Adrenal gland (tissue), 12 donors: Measurements from ENCODE around the gene SMAD7. TPM values are rescaled to one million over a fixed set of nuclear protein-coding genes. Genes with fewer than 3 reads are reported as not detected.

ENCODE experiments used
- DNase-seq, 7 donors: peaks; one replicate each; pipeline ENCODE4 v3.0.0-alpha.2; 2019 to 2020
- H3K27ac ChIP-seq, 5 donors: fragments of 200-600 bp; sonication (generic) in 4 of 5; 1 replicate in 3 of 5; 2 replicates in 2 of 5; pipeline versions ENCODE4 v1.5.1 to v1.8.0; 2016 to 2020; ENCODE audit warnings: mild to moderate bottlenecking in 1 of 5
- H3K27me3 ChIP-seq: fragments of 200-600 bp; 2 replicates; pipeline ENCODE4 v1.8.0; 2021
- H3K36me3 ChIP-seq, 2 donors: fragments of 200-600 bp; replicated peaks in 1 of 2; 1 replicate in 1 of 2; 2 replicates in 1 of 2; pipeline versions ENCODE4 v1.5.1 to v1.8.0; 2018 to 2022
- H3K4me1 ChIP-seq, 2 donors: fragments of 200-600 bp; replicated peaks in 1 of 2; 1 replicate in 1 of 2; 2 replicates in 1 of 2; pipeline versions ENCODE4 v1.5.1 to v1.8.0; 2018 to 2021
- H3K4me3 ChIP-seq, 4 donors: fragments of 200-600 bp; sonication (generic) in 3 of 4; one replicate each; pipeline ENCODE4 v1.5.1; 2016 to 2018
- H3K9me3 ChIP-seq, 3 donors: fragments of 200-600 bp; sonication (generic) in 1 of 3; replicated peaks in 1 of 3; 1 replicate in 2 of 3; 2 replicates in 1 of 3; pipeline versions ENCODE4 v1.5.1 to v1.8.0; 2016 to 2021
- POLR2A ChIP-seq, 2 donors: fragments of 450-650 bp; IDR thresholded peaks; one replicate each; pipeline ENCODE4 v1.6.1; 2017; ENCODE audit warnings: antibody characterized with exemption in 2 of 2, mild to moderate bottlenecking in 2 of 2, moderate library complexity in 1 of 2
- WGBS, 4 donors: extraction: QIAGEN DNeasy Blood & Tissue Kit in 2 of 4; methylation state at CpG; one replicate each; pipeline versions ENCODE4 v1.1.5 to v1.1.7; 2013 to 2017; 5-methylcytosine and 5-hydroxymethylcytosine counted together
- intact Hi-C, 2 donors: fragments of 100-400 bp; cut with DNase I; formaldehyde crosslinking; loops; one replicate each; pipeline versions ENCODE4 v1.14.1 to v1.15.0; 2022 to 2023
- polyA plus RNA-seq, 3 donors: library from polyadenylated mRNA; stranded (reverse); fragments of 200-250 nt in 2 of 3; fragments of 350-450 nt in 1 of 3; fragmentation: Illumina TruSeq in 1 of 3; extraction: RNeasy Lipid Tissue Mini Kit (QIAGEN cat#74804) in 1 of 3; gene quantifications; one replicate each; pipeline ENCODE4 v1.2.3, GENCODE V29; 2013 to 2014
- total RNA-seq, 9 donors: library from RNA; depleted of rRNA in 4 of 9; stranded (reverse); fragments of >200 nt in 4 of 9; fragments of 120-200 nt in 1 of 9; fragmentation: NEBNext Ultra II Directional in 1 of 9; extraction: Animal tissue kit (Norgen Biotek cat#: 25700) in 1 of 9; gene quantifications; one replicate each; pipeline versions ENCODE4 v1.1.0 to v1.2.4, GENCODE V29; 2013 to 2023
- TF ChIP-seq, protein P1 (sequence below), 6 experiments: fragments of 450-650 bp in 4 of 6; fragments of 200-600 bp in 2 of 6; sonication (generic) in 1 of 6; IDR thresholded peaks; 1 replicate in 5 of 6; 2 replicates in 1 of 6; pipeline versions ENCODE4 v1.5.1 to v1.8.0; 2016 to 2021; ENCODE audit warnings: antibody characterized with exemption in 6 of 6, mild to moderate bottlenecking in 2 of 6, moderate library complexity in 1 of 6
- donor health status: healthy with polysubstance abuse.
- donor health status: Bipolar disorder and iron deficiency.
- donor health status: DM: yes; HTN: yes; CAD: no.
- donor health status: DM: no; HTN: no; CAD: no.
- donor health status: DM: no; HTN: no; CAD: no.
- donor health status: DM: yes; HTN: yes; CAD: no.

Gene SMAD7
- total and polyA plus RNA-seq, 12 donors = 6.1 to 68.3 (median 16.8) TPM

- peak overlapping the region in 4 of 5 donors; percentile 69 to 99 (median 88) for H3K27ac ChIP-seq
- intact Hi-C loops = loop anchor here (5.0 to 10.0 kb wide), 5 partner anchors 115 to 275 kb away; no protein-coding TSS in a partner anchor
- peaks cover 29 to 40% of the 10 kb centered on the region in 2 donors for H3K4me1 ChIP-seq
- no peaks in the 10 kb centered on the region for H3K36me3 ChIP-seq
- DNase-seq = peak in 4 of 7 donors; percentile 45 to 60 (median 56)
- no peaks in the 10 kb centered on the region for H3K27me3 ChIP-seq
- TF ChIP-seq, protein P1, sequence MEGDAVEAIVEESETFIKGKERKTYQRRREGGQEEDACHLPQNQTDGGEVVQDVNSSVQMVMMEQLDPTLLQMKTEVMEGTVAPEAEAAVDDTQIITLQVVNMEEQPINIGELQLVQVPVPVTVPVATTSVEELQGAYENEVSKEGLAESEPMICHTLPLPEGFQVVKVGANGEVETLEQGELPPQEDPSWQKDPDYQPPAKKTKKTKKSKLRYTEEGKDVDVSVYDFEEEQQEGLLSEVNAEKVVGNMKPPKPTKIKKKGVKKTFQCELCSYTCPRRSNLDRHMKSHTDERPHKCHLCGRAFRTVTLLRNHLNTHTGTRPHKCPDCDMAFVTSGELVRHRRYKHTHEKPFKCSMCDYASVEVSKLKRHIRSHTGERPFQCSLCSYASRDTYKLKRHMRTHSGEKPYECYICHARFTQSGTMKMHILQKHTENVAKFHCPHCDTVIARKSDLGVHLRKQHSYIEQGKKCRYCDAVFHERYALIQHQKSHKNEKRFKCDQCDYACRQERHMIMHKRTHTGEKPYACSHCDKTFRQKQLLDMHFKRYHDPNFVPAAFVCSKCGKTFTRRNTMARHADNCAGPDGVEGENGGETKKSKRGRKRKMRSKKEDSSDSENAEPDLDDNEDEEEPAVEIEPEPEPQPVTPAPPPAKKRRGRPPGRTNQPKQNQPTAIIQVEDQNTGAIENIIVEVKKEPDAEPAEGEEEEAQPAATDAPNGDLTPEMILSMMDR (IDR thresholded peaks at IDR 0.05) = peak in 3 of 6 experiments; percentile 28 to 59 (median 30)
- TF ChIP-seq POLR2A (IDR thresholded peaks at IDR 0.05) = peak in 1 of 2 donors; percentile 46
- 0 to 1% (median 0%) methylated on average over 3 to 79 of the region's 79 CpGs for WGBS, 4 donors
- H3K4me3 ChIP-seq = peak overlapping the region; percentile 56 to 91 (median 79)
- no peaks in the 10 kb centered on the region for H3K9me3 ChIP-seq
Observed at GRCh38 chr18:48949606-48950535, 894 bp downstream of the SMAD7 start.

DNA sequence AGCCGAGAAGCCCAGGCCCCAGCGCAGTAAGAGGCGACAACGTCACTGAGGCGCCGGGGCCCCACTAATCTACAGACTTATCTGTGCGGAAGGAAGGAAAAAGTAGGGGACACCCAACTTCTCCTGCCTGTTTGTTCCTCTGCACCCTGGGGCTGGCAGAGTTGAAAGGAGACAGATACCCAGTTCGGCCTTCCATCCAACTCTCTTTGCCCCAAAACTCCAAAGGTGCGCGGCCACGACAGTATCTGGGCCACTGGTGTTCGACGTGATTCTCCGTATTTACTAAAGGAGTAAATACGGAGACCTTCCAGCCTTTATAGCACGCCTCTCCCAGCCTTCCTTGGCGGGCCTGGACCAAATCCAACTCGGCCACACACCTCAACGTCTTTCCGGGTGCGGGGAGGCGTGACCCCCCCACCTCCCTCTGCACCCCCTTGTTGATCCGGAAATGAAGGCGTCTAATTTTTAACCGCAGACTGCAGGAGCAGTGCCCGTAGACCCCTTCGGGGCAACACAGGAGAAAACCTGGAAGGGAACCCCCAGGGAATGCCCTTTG is 1.6 kb downstream of the SMAD7 start:
- 0 to 1% (median 1%) methylated on average over 24 to 27 of the region's 27 CpGs for WGBS, 4 donors
- Histone ChIP-seq H3K4me1 (peaks cover 37 to 48% of the 10 kb centered on the region in 2 donors), H3K36me3 (no peaks in the 10 kb centered on the region), H3K27me3 (no peaks in the 10 kb centered on the region), H3K9me3 (no peaks in the 10 kb centered on the region), H3K27ac (peak overlapping the region in 4 of 5 donors; percentile 69 to 99 (median 88)), H3K4me3 (peak overlapping the region; percentile 56 to 91 (median 79))
- DNase-seq = peak in 3 of 7 donors; percentile 32 to 54 (median 53)
- intact Hi-C loops = loop anchor here (10.0 kb wide), 4 partner anchors 114 to 274 kb away; no protein-coding TSS in a partner anchor
- TF ChIP-seq, protein P1 (IDR thresholded peaks at IDR 0.05) = no peak
- TF ChIP-seq POLR2A (IDR thresholded peaks at IDR 0.05) = no peak

DNA sequence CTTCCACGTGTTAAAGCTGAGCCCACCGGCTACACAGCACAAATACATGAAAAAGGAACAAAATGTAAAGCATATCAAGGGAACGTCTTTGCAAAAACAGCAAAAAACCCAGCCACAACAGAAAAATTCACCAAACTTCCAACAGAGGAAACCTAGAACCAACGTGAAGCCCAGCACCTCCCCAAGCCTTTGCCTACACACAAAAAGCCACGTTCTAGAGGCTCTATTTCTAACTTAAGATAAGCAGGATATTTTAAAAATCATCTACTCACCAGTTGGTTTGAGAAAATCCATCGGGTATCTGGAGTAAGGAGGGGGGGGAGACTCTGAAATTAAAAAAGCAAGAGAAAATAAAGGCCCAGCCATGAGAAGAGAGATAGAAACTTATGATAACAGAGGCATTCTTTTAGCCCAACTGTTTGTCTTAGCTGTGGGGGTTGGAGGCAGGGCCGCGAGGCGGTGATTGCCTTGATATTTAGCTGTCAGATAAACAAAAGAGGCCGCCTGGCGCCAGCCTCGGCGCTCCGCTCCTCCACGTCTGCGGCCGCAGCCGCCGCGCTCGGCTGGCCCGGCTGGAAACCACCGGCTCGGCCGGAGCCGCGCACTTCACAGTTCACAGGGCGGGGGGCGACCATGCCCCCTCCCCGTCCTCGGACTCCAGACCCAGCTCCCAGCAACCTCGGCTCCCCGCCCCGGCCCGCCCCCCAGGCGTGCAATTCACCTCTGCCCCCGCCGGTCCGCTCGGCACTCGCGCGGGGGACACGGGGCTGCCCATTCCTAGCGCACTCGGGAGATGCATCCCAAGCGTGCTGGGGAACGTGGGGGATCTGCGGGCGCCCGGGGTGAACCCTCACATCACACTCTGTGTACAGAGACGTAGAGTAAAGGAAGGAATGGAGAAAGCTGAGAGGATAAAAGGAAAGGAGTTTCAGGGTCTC is 2.4 kb downstream of the SMAD7 start:
- intact Hi-C loops = loop anchor here (10.0 kb wide), 4 partner anchors 114 to 274 kb away; no protein-coding TSS in a partner anchor
- Histone ChIP-seq H3K27ac (peak overlapping the region in 4 of 5 donors; percentile 69 to 99 (median 88)), H3K4me1 (peaks cover 44 to 55% of the 10 kb centered on the region in 2 donors)

More for the DNA sequence above, 2.4 kb downstream of the SMAD7 start:
- H3K27me3 ChIP-seq = no peaks in the 10 kb centered on the region
- peak; percentile 64 to 82 (median 66) for DNase-seq
- TF ChIP-seq, protein P1 (IDR thresholded peaks at IDR 0.05) = peak in 1 of 6 experiments; percentile 6
- peak in 1 of 2 donors; percentile 64 for TF ChIP-seq POLR2A (IDR thresholded peaks at IDR 0.05)
- no peaks in the 10 kb centered on the region for H3K36me3 ChIP-seq
- no peaks in the 10 kb centered on the region for H3K9me3 ChIP-seq
- peak overlapping the region; percentile 56 to 91 (median 79) for H3K4me3 ChIP-seq
- 2 to 3% (median 2%) methylated on average over 17 to 52 of the region's 52 CpGs for WGBS, 4 donors
